NT2/D1 (cell line): ENCODE data around the gene SIT1.

Experiments used
- SUZ12 ChIP-seq: IDR thresholded peaks from 2 replicates; pipeline ENCODE4 v1.6.1; 2011; ENCODE audit not compliant: insufficient read length, insufficient read depth; ENCODE audit errors: extremely low read depth
- YY1 ChIP-seq: IDR thresholded peaks from 2 replicates; pipeline ENCODE4 v1.6.1; 2011; ENCODE audit not compliant: insufficient read length, insufficient read depth
- ZNF274 ChIP-seq: IDR thresholded peaks from 2 replicates; pipeline ENCODE4 v1.6.1; 2011; ENCODE audit warnings: mild to moderate bottlenecking, low read depth, low read length

DNA sequence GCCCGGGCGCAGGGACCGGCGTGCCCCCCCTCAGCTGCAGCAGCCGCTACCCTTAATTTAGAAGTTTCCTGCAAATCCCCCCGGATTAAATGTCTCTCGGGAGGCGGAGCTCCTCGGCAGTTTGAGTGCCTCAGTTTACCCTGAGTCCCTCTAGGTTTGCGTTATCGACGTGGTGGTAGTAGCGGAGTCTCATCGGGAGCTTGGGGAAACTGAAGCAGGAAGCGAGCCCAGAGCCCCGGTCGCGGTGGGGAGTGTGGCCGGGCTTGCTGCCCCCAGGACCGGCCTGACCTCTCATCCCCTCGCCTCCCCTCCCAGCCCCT lies 39.5 kb upstream of the SIT1 start:
- TF ChIP-seq ZNF274 (no peak), YY1 (no peak), SUZ12 (no peak)
